Peyer's patch (tissue), 4 donors: ENCODE measurements around the gene SPRYD7. TPM values are rescaled to one million over a fixed set of nuclear protein-coding genes. Genes with fewer than 3 reads are reported as not detected.
"Not testable (repeated sequence)": the region's sequence is repeated elsewhere in the genome, so short reads cannot be mapped to it uniquely, and the experiment has no call there.

Experiments used
- DNase-seq, 3 donors: peaks; one replicate each; pipeline ENCODE4 v3.0.0-alpha.2; 2017 to 2019
- H3K27ac ChIP-seq, 4 donors: fragments of 200-600 bp; sonication (generic); one replicate each; pipeline ENCODE4 v1.5.1; 2016 to 2019
- H3K27me3 ChIP-seq, 2 donors: fragments of 200-600 bp; sonication (generic); one replicate each; pipeline ENCODE4 v1.5.1; 2019
- H3K36me3 ChIP-seq, 3 donors: fragments of 200-600 bp; sonication (generic); one replicate each; pipeline ENCODE4 v1.5.1; 2016 to 2019
- H3K4me1 ChIP-seq, 4 donors: fragments of 200-600 bp; sonication (generic); one replicate each; pipeline ENCODE4 v1.5.1; 2016 to 2019
- H3K4me3 ChIP-seq, 4 donors: fragments of 200-600 bp; sonication (generic); 1 replicate in 3 of 4; 2 replicates in 1 of 4; pipeline ENCODE4 v1.5.1; 2016 to 2019; ENCODE audit warnings: mild to moderate bottlenecking in 1 of 4
- H3K9me3 ChIP-seq, 4 donors: fragments of 200-600 bp; sonication (generic); one replicate each; pipeline ENCODE4 v1.5.1; 2016 to 2019; ENCODE audit warnings: mild to moderate bottlenecking in 1 of 4
- POLR2A ChIP-seq, 2 donors: fragments of 450-650 bp; IDR thresholded peaks; one replicate each; pipeline ENCODE4 v1.5.1; 2017; ENCODE audit warnings: antibody characterized with exemption in 2 of 2, mild to moderate bottlenecking in 2 of 2, moderate library complexity in 2 of 2
- total RNA-seq, 4 donors: library from RNA; depleted of rRNA; stranded (reverse); fragments of >200 nt; gene quantifications; one replicate each; pipeline ENCODE4 v1.1.0, GENCODE V29; 2016
- TF ChIP-seq, protein P1 (sequence below), 6 experiments: fragments of 450-650 bp in 4 of 6; fragments of 200-600 bp in 2 of 6; sonication (generic) in 1 of 6; IDR thresholded peaks; one replicate each; pipeline ENCODE4 v1.5.1; 2017 to 2019; ENCODE audit warnings: antibody characterized with exemption in 6 of 6, mild to moderate bottlenecking in 3 of 6, moderate library complexity in 1 of 6

The SPRYD7 gene
- total RNA-seq, 4 donors from 2014 or later = 5.8 to 10.3 (median 7.3) TPM

DNA sequence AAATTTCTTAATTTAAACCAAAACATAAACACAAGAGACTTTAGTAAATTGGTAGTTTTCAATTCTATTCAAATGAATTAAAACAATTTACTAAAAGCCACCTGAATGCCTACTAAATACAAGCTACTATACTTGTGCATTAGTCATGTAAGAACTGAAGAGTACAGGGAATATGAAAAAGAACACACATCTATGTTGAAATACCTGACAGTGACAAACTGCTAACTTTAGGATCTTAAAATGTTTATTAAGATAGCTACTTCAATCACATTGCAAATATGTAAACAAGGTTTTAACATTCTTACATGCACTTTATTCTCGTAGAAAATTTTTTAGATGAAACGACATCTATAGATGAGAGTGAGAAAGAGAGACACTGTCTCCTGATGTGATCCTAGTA is 4.1 kb downstream of the SPRYD7 start:
- no peak overlapping the region for H3K4me3 ChIP-seq
- H3K27ac ChIP-seq = no peak overlapping the region
- H3K9me3 ChIP-seq = no peaks in the 10 kb centered on the region
- peaks cover 0 to 12% (median 0%) of the 10 kb centered on the region in 4 donors for H3K4me1 ChIP-seq
- no peak for DNase-seq
- no peak for TF ChIP-seq POLR2A (IDR thresholded peaks at IDR 0.05)
- TF ChIP-seq, protein P1, sequence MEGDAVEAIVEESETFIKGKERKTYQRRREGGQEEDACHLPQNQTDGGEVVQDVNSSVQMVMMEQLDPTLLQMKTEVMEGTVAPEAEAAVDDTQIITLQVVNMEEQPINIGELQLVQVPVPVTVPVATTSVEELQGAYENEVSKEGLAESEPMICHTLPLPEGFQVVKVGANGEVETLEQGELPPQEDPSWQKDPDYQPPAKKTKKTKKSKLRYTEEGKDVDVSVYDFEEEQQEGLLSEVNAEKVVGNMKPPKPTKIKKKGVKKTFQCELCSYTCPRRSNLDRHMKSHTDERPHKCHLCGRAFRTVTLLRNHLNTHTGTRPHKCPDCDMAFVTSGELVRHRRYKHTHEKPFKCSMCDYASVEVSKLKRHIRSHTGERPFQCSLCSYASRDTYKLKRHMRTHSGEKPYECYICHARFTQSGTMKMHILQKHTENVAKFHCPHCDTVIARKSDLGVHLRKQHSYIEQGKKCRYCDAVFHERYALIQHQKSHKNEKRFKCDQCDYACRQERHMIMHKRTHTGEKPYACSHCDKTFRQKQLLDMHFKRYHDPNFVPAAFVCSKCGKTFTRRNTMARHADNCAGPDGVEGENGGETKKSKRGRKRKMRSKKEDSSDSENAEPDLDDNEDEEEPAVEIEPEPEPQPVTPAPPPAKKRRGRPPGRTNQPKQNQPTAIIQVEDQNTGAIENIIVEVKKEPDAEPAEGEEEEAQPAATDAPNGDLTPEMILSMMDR (IDR thresholded peaks at IDR 0.05) = no peak
- H3K36me3 ChIP-seq = peaks cover 0 to 25% (median 0%) of the 10 kb centered on the region in 3 donors
- H3K27me3 ChIP-seq = no peaks in the 10 kb centered on the region

DNA sequence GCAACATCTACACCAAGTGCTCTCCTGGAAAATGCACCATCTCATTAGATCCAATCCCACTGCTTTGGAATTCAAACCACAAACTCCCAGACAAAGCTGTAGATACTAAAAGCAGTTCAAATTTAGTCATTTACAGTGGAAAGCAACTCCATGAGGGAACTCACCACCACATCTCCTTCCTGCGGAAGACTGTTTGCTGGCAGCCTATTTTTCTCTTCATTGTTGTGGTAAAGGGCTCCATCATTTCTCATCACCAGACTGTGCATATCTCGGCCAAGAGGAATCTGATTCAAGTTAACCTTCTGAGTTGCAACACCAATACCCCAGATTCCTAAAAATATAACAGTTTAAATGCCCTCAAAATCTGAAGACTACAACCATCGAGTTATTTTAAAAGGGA is 8.4 kb downstream of the SPRYD7 start:
- TF ChIP-seq POLR2A (IDR thresholded peaks at IDR 0.05) = no peak
- TF ChIP-seq, protein P1 (IDR thresholded peaks at IDR 0.05) = no peak
- Histone ChIP-seq H3K36me3 (peaks cover 0 to 56% (median 0%) of the 10 kb centered on the region in 3 donors), H3K27me3 (no peaks in the 10 kb centered on the region), H3K27ac (no peak overlapping the region), H3K9me3 (no peaks in the 10 kb centered on the region), H3K4me3 (no peak overlapping the region), H3K4me1 (no peaks in the 10 kb centered on the region)
- no peak for DNase-seq

DNA sequence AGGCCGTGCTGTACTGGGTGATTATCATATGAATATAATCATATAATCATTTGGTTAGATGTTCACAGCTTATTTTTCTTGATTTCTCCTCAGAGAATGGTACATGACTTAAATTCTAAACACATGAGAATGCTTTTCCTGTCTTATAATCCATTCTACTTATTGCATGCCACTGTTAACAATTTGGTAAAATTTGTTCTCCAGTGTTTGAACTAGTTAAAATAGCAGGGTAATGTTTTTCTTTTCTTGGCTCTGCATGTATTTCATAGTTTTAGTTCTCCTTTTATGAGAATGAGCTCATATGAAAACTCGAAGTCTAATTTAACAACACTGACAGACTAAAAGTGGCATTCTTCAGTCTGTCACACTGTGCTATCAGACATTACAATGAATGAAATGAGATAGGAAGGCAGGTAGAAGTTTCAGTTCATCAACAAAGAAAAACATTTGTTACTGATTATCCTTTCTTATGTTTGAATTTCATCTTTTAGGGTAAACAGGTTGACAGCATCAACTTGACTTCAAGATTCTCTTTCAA is 10.2 kb downstream of the SPRYD7 start:
- no peaks in the 10 kb centered on the region for H3K27me3 ChIP-seq
- no peaks in the 10 kb centered on the region for H3K9me3 ChIP-seq
- H3K4me3 ChIP-seq = no peak overlapping the region
- TF ChIP-seq, protein P1 (IDR thresholded peaks at IDR 0.05) = no peak
- no peak for TF ChIP-seq POLR2A (IDR thresholded peaks at IDR 0.05)
- no peaks in the 10 kb centered on the region for H3K4me1 ChIP-seq
- DNase-seq = no peak
- H3K27ac ChIP-seq = no peak overlapping the region
- peaks cover 0 to 66% (median 0%) of the 10 kb centered on the region in 3 donors for H3K36me3 ChIP-seq

DNA sequence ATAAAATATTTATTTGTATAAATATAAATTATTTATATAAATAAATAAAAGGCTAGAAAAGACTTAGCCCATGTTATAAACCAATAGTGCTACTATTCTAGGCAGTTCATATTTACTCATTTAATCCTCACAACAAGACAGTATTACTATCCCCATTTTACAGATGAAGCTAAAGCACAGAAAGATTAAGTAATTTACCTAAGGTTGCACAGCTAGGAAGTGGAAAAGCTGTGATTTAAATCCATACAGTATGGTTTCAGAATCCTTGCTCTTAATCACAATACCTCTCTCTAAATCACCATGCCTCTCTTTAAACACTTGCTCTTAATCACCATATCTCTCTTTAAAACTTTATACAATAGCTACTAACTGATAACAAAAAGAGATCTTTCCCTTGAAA is 13.8 kb downstream of the SPRYD7 start:
- Histone ChIP-seq H3K36me3 (peaks cover 0 to 74% (median 0%) of the 10 kb centered on the region in 3 donors), H3K9me3 (no peaks in the 10 kb centered on the region), H3K27ac (no peak overlapping the region), H3K27me3 (no peaks in the 10 kb centered on the region), H3K4me1 (no peaks in the 10 kb centered on the region), H3K4me3 (no peak overlapping the region)
- no peak for TF ChIP-seq POLR2A (IDR thresholded peaks at IDR 0.05)
- TF ChIP-seq, protein P1 (IDR thresholded peaks at IDR 0.05) = no peak
- no peak for DNase-seq

DNA sequence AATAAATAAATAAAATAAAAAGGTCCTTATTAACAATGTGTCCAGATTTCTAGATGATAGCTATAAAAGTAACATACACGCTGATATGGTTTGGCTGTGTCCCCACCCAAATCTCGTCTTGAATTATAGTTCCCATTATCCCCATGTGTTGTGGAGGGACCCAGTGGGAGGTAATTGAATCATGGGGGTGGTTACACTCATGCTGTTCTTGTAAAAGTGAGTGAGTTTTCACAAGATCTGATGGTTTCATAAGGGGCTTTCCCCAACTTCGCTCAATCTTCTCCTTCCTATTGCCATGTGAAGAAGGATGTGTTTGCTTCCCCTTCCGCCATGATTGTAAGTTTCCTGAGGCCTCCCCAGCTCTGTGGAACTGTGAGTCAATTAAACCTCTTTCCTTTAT is 15.2 kb downstream of the SPRYD7 start:
- H3K4me1 ChIP-seq, H3K27me3 ChIP-seq, H3K27ac ChIP-seq, H3K9me3 ChIP-seq, H3K4me3 ChIP-seq, DNase-seq: not testable (repeated sequence)
- peaks cover 0 to 84% (median 0%) of the 10 kb centered on the region in 3 donors for H3K36me3 ChIP-seq

DNA sequence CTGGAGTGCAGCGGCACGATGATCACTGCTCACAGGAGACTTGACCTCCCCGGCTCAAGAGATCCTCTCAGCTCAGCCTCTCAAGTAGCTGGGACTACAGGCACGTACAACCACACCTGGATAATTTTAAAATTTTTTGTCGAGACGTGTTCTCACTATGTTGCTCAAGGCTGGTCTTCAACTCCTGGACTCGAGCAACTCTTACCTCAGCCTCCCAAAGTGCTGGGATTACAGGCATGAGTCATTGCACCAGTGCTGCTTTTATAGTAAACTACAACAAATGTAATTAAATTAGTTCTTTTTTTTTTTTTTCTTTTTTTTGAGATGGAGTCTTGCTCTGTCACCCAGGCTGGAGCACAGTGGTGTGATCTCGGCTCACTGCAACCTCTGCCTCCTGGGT is 18.0 kb downstream of the SPRYD7 start:
- not testable (repeated sequence) for H3K4me3 ChIP-seq, H3K27me3 ChIP-seq, H3K9me3 ChIP-seq, H3K4me1 ChIP-seq, DNase-seq, H3K27ac ChIP-seq
- H3K36me3 ChIP-seq = peaks cover 0 to 67% (median 0%) of the 10 kb centered on the region in 3 donors

DNA sequence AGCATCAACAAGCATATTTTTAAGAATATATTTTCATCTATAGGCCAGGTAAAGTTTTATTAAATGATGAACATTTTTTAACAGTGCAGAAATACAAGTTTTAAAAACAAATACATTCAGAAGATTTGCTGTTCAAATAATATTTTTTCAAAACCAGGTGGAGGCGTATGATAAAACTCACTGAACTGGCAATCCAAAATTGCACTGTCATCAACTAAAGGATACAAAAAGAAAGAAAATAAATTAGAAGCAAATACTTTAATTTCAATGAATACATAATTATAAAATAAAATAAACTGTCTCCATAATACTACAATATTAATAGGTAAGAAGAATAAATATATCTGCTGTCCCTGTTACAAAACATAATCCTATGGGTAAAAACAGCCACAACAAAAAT is 21.2 kb downstream of the SPRYD7 start:
- H3K27me3 ChIP-seq = no peaks in the 10 kb centered on the region
- H3K4me3 ChIP-seq = no peak overlapping the region
- H3K4me1 ChIP-seq = no peaks in the 10 kb centered on the region
- H3K36me3 ChIP-seq = peaks cover 0 to 58% (median 0%) of the 10 kb centered on the region in 3 donors
- TF ChIP-seq, protein P1 (IDR thresholded peaks at IDR 0.05) = no peak
- no peak for TF ChIP-seq POLR2A (IDR thresholded peaks at IDR 0.05)
- DNase-seq = no peak
- no peak overlapping the region for H3K27ac ChIP-seq
- no peaks in the 10 kb centered on the region for H3K9me3 ChIP-seq
